ENCODE results near the gene RNF144A. TPM values are rescaled to one million over a fixed set of nuclear protein-coding genes. Genes with fewer than 3 reads are reported as not detected.

RNF144A gene
- total and polyA plus RNA-seq, 10 of the 15 experiments (the other 5 are each of a cell fraction or from before 2014, with no cell fraction given), result 0.02 to 12.1 (median 0.48) TPM; not detected in 1

DNA sequence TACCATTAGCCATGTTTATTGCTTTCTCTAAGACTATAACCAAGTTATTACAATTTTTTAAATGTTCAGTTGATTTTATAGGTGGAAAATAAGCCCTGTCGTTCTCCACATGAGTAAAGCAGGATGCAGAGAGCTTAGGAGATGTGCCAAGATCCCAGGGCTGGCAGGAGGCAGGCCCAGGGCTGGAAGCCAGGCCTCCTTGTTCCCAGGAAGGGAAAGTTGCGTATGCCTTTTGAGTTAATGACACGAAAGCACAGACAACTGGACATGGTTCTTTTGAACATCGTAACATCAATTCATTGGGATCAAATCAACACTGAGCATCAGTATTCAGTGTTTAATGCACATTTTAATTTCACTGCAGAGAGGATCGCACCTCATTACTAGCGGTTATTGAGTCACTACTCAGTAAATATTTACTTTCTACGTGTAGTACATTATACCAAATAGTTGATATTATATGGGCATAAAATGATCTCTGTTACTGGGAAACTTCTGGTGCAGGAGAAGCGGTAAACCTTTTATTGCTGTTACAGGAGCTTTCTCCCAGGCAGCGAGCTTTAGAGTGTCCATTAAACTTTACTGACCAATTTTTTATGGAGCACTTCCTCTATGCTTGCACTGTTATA is 60.0 kb downstream of the RNF144A start (continued):
- TF ChIP-seq RELA (IDR thresholded peaks at IDR 0.05; ENCODE audit: borderline replicate concordance, partially characterized antibody), result no peak

DNA sequence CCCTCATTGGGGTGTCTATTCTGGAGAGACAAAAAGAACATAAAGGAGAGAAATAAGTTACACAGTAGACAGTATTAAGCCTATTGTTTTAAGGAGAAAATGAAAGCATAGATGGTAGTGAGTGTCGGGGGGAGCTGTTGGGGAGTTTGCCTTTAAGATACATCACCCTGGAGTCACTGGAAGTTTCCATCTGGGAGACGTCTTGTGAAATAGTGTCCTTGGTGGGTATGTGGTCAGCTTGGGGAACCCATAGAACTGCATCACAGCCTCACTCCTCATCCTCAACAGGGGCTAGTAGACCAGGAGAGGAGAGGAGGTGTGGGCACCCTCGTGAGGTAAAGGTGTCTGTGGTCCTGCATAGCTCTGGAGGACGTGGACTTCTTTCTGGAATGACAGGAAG is 60.6 kb downstream of the RNF144A start:
- DNase-seq (ENCODE audit: low read depth, low spot score) (no peak), FAIRE-seq (no peak), ATAC-seq (no peak)
- H3K27ac ChIP-seq (ENCODE audit: control insufficient read depth, insufficient read depth), result no peak overlapping the region
- no TSS peak for BruUV-seq (replicated peaks)
- no peak overlapping the region for H3K4me2 ChIP-seq (ENCODE audit: control insufficient read depth, insufficient read depth)
- RAD21 ChIA-PET (ENCODE audit: unreplicated experiment), result no interaction called here
- H3K27me3 ChIP-seq (replicated peaks in 1 of 2; ENCODE audit: control insufficient read depth in 2 of 2, insufficient read depth in 2 of 2, low read length in 1 of 2), result no peaks in the 10 kb centered on the region
- no peak overlapping the region for H3K9ac ChIP-seq (ENCODE audit: control insufficient read depth, insufficient read depth, low read length)
- CTCF ChIA-PET, result interaction anchor here (1.2 kb wide), 1 partner anchor 81 kb away, joined by 3 read pairs; no protein-coding TSS in a partner anchor
- H2AFZ ChIP-seq (ENCODE audit: control insufficient read depth, low read depth, low read length), result no peak overlapping the region
- no peak for TF ChIP-seq BRCA1 (IDR thresholded peaks at IDR 0.05; ENCODE audit: low read depth, low read length)
- no peak for TF ChIP-seq KAT2A (conservative IDR thresholded peaks at IDR 0.05; ENCODE audit: control insufficient read depth, low read depth, low read length)
- TF ChIP-seq ZNF217 (IDR thresholded peaks at IDR 0.05), result no peak
- no peak for TF ChIP-seq MEF2B (IDR thresholded peaks at IDR 0.05; ENCODE audit: partially characterized antibody, poor library complexity, severe bottlenecking)
- TF ChIP-seq, protein P1, sequence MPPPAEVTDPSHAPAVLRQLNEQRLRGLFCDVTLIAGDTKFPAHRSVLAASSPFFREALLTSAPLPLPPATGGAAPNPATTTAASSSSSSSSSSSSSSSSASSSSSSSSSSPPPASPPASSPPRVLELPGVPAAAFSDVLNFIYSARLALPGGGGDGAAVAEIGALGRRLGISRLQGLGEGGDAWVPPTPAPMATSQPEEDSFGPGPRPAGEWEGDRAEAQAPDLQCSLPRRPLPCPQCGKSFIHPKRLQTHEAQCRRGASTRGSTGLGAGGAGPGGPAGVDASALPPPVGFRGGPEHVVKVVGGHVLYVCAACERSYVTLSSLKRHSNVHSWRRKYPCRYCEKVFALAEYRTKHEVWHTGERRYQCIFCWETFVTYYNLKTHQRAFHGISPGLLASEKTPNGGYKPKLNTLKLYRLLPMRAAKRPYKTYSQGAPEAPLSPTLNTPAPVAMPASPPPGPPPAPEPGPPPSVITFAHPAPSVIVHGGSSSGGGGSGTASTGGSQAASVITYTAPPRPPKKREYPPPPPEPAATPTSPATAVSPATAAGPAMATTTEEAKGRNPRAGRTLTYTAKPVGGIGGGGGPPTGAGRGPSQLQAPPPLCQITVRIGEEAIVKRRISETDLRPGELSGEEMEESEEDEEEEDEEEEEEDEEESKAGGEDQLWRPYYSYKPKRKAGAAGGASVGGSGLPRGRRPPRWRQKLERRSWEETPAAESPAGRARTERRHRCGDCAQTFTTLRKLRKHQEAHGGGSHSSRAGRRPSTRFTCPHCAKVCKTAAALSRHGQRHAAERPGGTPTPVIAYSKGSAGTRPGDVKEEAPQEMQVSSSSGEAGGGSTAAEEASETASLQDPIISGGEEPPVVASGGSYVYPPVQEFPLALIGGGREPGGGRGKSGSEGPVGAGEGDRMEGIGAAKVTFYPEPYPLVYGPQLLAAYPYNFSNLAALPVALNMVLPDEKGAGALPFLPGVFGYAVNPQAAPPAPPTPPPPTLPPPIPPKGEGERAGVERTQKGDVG (CRISPR knock-in tag; IDR thresholded peaks at IDR 0.05), result no peak
- TF ChIP-seq, protein P2, sequence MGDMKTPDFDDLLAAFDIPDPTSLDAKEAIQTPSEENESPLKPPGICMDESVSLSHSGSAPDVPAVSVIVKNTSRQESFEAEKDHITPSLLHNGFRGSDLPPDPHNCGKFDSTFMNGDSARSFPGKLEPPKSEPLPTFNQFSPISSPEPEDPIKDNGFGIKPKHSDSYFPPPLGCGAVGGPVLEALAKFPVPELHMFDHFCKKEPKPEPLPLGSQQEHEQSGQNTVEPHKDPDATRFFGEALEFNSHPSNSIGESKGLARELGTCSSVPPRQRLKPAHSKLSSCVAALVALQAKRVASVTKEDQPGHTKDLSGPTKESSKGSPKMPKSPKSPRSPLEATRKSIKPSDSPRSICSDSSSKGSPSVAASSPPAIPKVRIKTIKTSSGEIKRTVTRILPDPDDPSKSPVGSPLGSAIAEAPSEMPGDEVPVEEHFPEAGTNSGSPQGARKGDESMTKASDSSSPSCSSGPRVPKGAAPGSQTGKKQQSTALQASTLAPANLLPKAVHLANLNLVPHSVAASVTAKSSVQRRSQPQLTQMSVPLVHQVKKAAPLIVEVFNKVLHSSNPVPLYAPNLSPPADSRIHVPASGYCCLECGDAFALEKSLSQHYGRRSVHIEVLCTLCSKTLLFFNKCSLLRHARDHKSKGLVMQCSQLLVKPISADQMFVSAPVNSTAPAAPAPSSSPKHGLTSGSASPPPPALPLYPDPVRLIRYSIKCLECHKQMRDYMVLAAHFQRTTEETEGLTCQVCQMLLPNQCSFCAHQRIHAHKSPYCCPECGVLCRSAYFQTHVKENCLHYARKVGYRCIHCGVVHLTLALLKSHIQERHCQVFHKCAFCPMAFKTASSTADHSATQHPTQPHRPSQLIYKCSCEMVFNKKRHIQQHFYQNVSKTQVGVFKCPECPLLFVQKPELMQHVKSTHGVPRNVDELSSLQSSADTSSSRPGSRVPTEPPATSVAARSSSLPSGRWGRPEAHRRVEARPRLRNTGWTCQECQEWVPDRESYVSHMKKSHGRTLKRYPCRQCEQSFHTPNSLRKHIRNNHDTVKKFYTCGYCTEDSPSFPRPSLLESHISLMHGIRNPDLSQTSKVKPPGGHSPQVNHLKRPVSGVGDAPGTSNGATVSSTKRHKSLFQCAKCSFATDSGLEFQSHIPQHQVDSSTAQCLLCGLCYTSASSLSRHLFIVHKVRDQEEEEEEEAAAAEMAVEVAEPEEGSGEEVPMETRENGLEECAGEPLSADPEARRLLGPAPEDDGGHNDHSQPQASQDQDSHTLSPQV (IDR thresholded peaks at IDR 0.05), result no peak
- no peak for TF ChIP-seq POLR2AphosphoS5 (IDR thresholded peaks at IDR 0.05; ENCODE audit: low read length)
- no peak for TF ChIP-seq RCOR1 (conservative IDR thresholded peaks at IDR 0.05; ENCODE audit: low read depth, low read length)
- no peak for TF ChIP-seq RFX5 (IDR thresholded peaks at IDR 0.05; ENCODE audit: low read depth, low read length)
- no peaks in the 10 kb centered on the region for H3K36me3 ChIP-seq (ENCODE audit: control insufficient read depth in 2 of 2, insufficient read depth in 2 of 2, low read length in 1 of 2)
- 24% methylated on average over 4 of the region's 4 CpGs for WGBS (ENCODE audit: insufficient coverage, insufficient replicate concordance, low lambda C conversion rate, missing lambda C conversion rate)
- no peaks in the 10 kb centered on the region for H3K4me1 ChIP-seq (ENCODE audit: control insufficient read depth, insufficient read depth, low read length)
- POLR2A ChIA-PET, result no interaction called here
- SMC1A ChIA-PET (ENCODE audit: uncharacterized antibody, unreplicated experiment), result interaction anchor here (0.8 to 1.2 kb wide), 2 partner anchors 10 to 51 kb away, joined by 3 read pairs; no protein-coding TSS in a partner anchor
- in situ Hi-C loops (cut with MboI) (no loop called here), intact Hi-C loops (cut with micrococcal nuclease; ENCODE audit: unreplicated experiment) (no loop called here)
- H3K4me3 ChIP-seq, result no peak overlapping the region
- H3K79me2 ChIP-seq (ENCODE audit: control insufficient read depth, insufficient read depth, low read length), result no peaks in the 10 kb centered on the region
- H4K20me1 ChIP-seq (ENCODE audit: control insufficient read depth, insufficient read depth), result no peaks in the 10 kb centered on the region
- peaks cover 3% of the 10 kb centered on the region; the same call in 1 of the 3 replicates for H3K9me3 ChIP-seq (replicated peaks; ENCODE audit: control insufficient read depth, insufficient read depth, low read length)
